Tibial artery (tissue), 4 donors: Measurements from ENCODE around the gene DCAF8.

Experiments
- DNase-seq, 2 donors: peaks; one replicate each; pipeline ENCODE4 v3.0.0-alpha.2; 2019
- H3K27ac ChIP-seq, 2 donors: fragments of 200-600 bp; sonication (generic) in 1 of 2; 1 replicate in 1 of 2; 2 replicates in 1 of 2; pipeline ENCODE4 v1.5.1; 2018 to 2019; ENCODE audit warnings: mild to moderate bottlenecking in 1 of 2
- H3K27me3 ChIP-seq, 2 donors: fragments of 200-600 bp; sonication (generic) in 1 of 2; one replicate each; pipeline versions ENCODE4 v1.5.1 to v1.6.0; 2016 to 2019
- H3K36me3 ChIP-seq, 3 donors: fragments of 200-600 bp; sonication (generic) in 2 of 3; one replicate each; pipeline ENCODE4 v1.5.1; 2016 to 2019; ENCODE audit warnings: mild to moderate bottlenecking in 2 of 3
- H3K4me1 ChIP-seq, 4 donors: fragments of 200-600 bp; sonication (generic) in 2 of 4; 1 replicate in 3 of 4; 2 replicates in 1 of 4; pipeline ENCODE4 v1.5.1; 2016 to 2019
- H3K4me3 ChIP-seq, 2 donors: fragments of 200-600 bp; sonication (generic) in 1 of 2; 1 replicate in 1 of 2; 2 replicates in 1 of 2; pipeline ENCODE4 v1.5.1; 2018 to 2019; ENCODE audit warnings: mild to moderate bottlenecking in 2 of 2
- H3K9me3 ChIP-seq, 3 donors: fragments of 200-600 bp; sonication (generic) in 1 of 3; one replicate each; pipeline ENCODE4 v1.5.1; 2016 to 2019
- intact Hi-C: fragments of 100-400 bp; cut with DNase I; formaldehyde crosslinking; loops from one replicate; pipeline ENCODE4 v1.15.0; 2023; ENCODE audit warnings: low total_unique reads
- TF ChIP-seq, protein P1 (sequence below), 2 experiments: fragments of 200-600 bp in 1 of 2; fragments of 450-650 bp in 1 of 2; IDR thresholded peaks; one replicate each; pipeline ENCODE4 v1.5.1; 2017 to 2019; ENCODE audit warnings: antibody characterized with exemption in 2 of 2, mild to moderate bottlenecking in 1 of 2, moderate library complexity in 1 of 2

The DCAF8 gene

DNA sequence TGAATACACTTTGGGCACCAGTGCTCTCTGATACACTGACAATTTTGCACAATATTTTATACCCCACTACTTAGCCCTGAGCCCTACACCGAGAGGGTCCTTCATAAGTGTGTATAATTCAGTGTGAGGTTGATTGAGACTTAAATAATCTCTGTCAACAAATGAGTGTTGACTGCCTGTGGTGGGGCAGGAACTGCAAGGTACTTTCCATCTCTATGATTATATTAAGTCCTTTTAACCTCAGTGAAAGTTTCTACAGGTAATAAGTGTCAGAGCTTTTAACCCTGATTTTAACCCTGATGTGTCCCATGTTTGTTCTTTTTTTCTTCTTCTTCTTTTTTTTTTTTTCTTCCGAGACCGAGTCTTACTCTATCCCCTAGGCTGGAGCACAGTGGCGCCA, 66.2 kb downstream of the DCAF8 start:
- H3K4me1 ChIP-seq, result peaks cover 0 to 12% (median 11%) of the 10 kb centered on the region in 4 donors
- intact Hi-C loops, result no loop called here
- H3K27me3 ChIP-seq, result no peaks in the 10 kb centered on the region
- H3K27ac ChIP-seq, result no peak overlapping the region
- no peak overlapping the region for H3K4me3 ChIP-seq
- H3K36me3 ChIP-seq, result no peaks in the 10 kb centered on the region
- DNase-seq, result no peak
- no peaks in the 10 kb centered on the region for H3K9me3 ChIP-seq
- TF ChIP-seq, protein P1, sequence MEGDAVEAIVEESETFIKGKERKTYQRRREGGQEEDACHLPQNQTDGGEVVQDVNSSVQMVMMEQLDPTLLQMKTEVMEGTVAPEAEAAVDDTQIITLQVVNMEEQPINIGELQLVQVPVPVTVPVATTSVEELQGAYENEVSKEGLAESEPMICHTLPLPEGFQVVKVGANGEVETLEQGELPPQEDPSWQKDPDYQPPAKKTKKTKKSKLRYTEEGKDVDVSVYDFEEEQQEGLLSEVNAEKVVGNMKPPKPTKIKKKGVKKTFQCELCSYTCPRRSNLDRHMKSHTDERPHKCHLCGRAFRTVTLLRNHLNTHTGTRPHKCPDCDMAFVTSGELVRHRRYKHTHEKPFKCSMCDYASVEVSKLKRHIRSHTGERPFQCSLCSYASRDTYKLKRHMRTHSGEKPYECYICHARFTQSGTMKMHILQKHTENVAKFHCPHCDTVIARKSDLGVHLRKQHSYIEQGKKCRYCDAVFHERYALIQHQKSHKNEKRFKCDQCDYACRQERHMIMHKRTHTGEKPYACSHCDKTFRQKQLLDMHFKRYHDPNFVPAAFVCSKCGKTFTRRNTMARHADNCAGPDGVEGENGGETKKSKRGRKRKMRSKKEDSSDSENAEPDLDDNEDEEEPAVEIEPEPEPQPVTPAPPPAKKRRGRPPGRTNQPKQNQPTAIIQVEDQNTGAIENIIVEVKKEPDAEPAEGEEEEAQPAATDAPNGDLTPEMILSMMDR (IDR thresholded peaks at IDR 0.05), result no peak

- H3K9me3 ChIP-seq, result no peaks in the 10 kb centered on the region
- no peak overlapping the region for H3K27ac ChIP-seq
- no peaks in the 10 kb centered on the region for H3K36me3 ChIP-seq
- no peak overlapping the region for H3K4me3 ChIP-seq
- H3K4me1 ChIP-seq, result peaks cover 0 to 21% (median 19%) of the 10 kb centered on the region in 4 donors
- no peaks in the 10 kb centered on the region for H3K27me3 ChIP-seq
- no peak for DNase-seq
- intact Hi-C loops, result loop anchor here (2.0 kb wide), 1 partner anchor 22 kb away; no protein-coding TSS in a partner anchor
- TF ChIP-seq, protein P1 (IDR thresholded peaks at IDR 0.05), result no peak
Measured at GRCh38 chr1:160194737-160195059, 67.7 kb downstream of the DCAF8 start.

GRCh38 chr1:160193832-160194736, 68.3 kb downstream of the DCAF8 start:
- no peak overlapping the region for H3K27ac ChIP-seq
- H3K4me1 ChIP-seq, result peaks cover 0 to 27% (median 24%) of the 10 kb centered on the region in 4 donors
- no peak overlapping the region for H3K4me3 ChIP-seq
- no peaks in the 10 kb centered on the region for H3K9me3 ChIP-seq
- H3K36me3 ChIP-seq, result no peaks in the 10 kb centered on the region
- DNase-seq, result no peak
- TF ChIP-seq, protein P1 (IDR thresholded peaks at IDR 0.05), result no peak
- H3K27me3 ChIP-seq, result no peaks in the 10 kb centered on the region
- intact Hi-C loops, result loop anchor here (2.0 kb wide), 3 partner anchors 23 to 97 kb away; no protein-coding TSS in a partner anchor

- TF ChIP-seq, protein P1 (IDR thresholded peaks at IDR 0.05), result peak; percentile 90 to 98
- peak; percentile 86 to 92 for DNase-seq
- Histone ChIP-seq H3K9me3 (no peaks in the 10 kb centered on the region), H3K27ac (no peak overlapping the region), H3K36me3 (no peaks in the 10 kb centered on the region), H3K4me3 (no peak overlapping the region), H3K27me3 (no peaks in the 10 kb centered on the region), H3K4me1 (peaks cover 0 to 27% (median 24%) of the 10 kb centered on the region in 4 donors)
- intact Hi-C loops, result loop anchor here (2.0 kb wide), 2 partner anchors 58 to 98 kb away; no protein-coding TSS in a partner anchor
Measured at GRCh38 chr1:160193091-160193819, 69.1 kb downstream of the DCAF8 start.

DNA sequence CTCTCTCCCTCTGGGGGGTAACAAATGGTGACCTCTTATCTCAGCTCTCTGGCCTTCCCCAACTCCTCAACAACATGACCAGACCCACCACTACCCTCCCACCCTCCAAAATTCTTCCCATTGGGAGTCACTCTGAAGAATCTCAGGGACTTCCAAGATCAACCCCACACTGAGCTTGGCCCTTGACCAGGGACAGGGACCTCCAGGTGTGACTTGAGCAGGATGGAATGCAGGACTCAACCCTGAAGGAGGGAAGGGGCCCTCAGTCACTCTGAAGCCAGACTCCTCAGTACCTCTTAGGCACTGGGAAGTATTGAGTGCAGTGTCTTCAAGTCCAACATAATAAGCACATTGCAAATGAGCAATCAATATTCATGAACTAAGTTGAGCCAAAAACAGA, 70.1 kb downstream of the DCAF8 start:
- H3K4me1 ChIP-seq, result peaks cover 0 to 27% (median 24%) of the 10 kb centered on the region in 4 donors
- no peaks in the 10 kb centered on the region for H3K27me3 ChIP-seq
- H3K4me3 ChIP-seq, result no peak overlapping the region
- no peak overlapping the region for H3K27ac ChIP-seq
- TF ChIP-seq, protein P1 (IDR thresholded peaks at IDR 0.05), result no peak
- DNase-seq, result no peak
- H3K9me3 ChIP-seq, result no peaks in the 10 kb centered on the region
- intact Hi-C loops, result loop anchor here (2.0 kb wide), 2 partner anchors 59 to 99 kb away; no protein-coding TSS in a partner anchor
- H3K36me3 ChIP-seq, result no peaks in the 10 kb centered on the region
